T follicular helper cell (primary cell): ENCODE results near the gene CPE.
"Not testable (repeated sequence)": the region's sequence is repeated elsewhere in the genome, so short reads cannot be mapped to it uniquely, and the experiment has no call there.

Experiments used
- DNase-seq: peaks from one replicate; pipeline ENCODE4 v3.0.0-alpha.2; 2020; ENCODE audit warnings: low read depth

Gene CPE

DNA sequence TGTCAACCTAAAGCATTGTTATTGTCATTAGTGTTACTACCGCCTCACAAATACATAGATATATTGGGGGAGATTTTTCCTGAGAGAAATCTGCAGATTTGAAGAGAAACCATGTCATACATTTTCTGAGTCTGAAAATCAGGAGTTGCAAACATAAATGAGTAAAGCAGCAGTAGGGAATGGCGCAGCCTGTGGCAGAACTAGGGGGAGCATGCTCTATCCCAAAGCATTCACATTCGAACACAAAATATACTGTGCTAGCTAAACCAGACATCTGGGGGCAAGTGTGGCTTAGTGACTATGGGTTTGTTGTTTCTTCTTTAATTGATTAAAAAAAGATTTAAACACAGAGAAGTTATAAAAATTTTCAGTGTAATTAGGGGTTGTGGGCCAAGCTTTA is 83.2 kb downstream of the CPE start:
- DNase-seq: no peak

DNA sequence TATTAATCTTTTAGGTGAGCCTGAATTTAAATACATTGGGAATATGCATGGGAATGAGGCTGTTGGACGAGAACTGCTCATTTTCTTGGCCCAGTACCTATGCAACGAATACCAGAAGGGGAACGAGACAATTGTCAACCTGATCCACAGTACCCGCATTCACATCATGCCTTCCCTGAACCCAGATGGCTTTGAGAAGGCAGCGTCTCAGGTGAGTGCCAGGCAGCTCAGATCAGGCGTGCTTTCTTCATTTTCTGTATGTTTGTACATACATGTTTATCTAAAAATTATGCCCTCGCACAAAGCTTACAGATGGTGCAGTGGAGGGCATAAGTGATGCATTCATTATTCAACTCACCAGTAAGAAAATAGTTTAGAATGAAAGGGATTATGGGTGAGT is 85.6 kb downstream of the CPE start:
- DNase-seq: no peak

DNA sequence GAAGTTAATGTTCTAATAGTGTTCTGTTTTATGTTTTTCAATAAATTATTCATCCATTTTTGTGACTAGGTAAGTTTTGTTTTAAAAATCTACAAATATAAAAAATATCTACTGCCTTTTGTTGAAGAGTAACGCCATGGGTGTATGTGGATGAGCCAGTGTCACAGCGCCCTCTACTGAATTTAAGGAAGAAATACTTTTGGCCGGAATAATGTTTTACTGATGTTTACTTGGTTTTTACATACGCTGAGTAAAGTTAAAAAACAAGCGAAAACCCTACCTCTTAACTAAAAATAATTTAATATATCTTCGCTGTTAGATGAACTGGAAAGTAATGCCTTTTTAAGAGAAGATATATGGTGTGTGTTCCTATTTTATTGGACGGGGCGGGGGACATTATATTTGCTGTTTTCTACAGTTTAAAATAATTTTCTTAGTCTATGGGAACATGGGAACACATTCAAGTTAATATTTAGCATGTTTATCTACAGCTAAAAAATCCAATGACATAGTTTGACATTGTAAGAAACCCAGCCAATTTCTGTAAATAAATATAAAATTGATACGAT is 86.1 kb downstream of the CPE start:
- DNase-seq: no peak

DNA sequence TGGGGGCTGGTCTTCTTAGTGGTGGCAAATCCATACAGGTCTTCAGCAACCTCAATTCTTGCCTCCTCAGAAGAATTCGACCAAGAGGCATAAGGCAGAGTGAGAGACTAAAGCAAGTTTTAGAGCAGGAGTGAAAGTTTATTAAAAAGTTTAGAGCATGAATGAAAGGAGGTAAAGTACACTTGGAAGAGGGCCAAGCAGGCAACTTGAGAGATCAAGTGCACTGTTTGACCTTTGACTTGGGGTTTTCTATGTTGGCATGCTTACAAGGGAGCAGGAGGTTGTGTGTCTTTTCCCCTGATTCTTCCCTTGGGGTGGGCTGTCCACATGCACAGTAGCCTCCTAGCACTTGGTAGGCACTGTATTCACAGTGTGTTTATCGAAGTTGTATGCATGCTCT is 91.2 kb downstream of the CPE start:
- DNase-seq: no peak

DNA sequence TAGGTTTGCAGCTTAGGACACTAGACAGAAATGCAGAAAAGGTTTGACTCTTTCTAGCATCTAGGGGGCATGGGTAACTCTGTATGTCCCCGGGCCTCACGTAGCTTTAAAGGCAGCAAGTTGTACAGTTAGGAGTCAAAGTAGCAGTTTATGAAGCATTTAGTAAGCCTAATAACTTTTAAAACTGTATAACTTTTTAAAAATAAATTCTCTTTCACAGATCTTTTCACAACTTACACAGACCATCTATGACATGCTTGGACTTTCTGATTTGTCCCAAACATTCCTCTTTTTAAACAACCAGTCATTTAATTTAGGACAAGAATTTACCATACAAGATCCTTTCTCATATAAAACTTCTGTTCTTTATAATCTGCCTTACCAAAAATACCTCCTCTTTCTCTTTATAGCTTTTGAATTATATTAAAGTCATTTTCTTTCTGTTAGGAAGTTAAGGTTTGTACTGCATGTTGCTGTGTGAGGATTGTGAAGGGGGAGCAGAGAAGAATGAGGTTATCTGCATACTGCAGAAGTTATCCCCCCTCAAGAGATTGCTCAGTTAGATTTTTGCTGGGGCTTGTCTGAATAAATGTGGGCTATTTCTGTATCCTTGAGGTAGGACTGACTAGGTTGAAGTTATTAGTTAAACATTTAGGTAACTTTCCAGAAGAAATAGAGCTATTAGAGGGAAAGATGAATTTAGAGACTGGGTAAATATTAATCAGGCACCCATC is 94.3 kb downstream of the CPE start:
- DNase-seq: no peak

DNA sequence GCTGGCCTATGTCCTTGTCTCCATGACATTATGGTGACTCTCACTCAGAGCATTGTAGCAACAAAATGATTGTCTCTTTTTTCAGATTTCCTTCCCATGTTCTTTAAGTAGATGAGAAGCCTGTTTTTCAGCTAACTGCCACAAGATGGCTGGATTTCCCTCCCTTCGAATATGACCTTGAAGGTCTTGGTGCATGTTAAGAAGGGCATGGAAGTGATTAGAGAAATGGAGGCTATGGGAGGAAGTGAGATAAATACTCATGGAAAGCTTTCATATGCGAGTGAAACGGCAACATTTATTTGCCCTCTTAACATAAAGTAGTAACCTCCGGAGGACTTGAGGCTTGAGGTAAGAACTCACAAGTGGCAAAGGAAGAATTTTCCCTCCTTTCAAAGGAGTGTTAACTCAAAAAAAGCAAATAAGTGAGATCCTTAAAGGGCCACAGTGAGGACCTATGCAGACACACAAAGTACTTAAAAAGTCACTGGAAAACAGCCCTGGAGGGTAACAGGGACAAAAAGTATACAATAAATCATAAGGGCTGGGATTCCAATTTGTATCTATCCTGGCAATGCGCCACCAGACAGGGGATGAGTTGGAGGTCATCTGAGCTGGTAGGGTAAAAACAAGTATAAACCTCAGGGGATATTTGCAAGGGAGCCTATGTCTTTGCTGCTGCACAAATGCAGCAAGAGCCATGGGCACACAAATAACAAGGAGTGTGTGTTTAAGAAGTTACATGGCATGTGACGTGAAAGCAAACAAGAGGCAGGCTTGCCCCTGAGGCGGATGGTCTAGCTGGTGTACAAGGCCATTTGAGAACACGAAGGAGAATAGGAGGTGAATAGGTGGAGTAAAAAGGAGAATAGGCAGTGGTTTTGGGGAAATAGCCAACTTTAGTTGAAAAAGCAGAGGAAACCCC is 96.2 kb downstream of the CPE start:
- DNase-seq: no peak

DNA sequence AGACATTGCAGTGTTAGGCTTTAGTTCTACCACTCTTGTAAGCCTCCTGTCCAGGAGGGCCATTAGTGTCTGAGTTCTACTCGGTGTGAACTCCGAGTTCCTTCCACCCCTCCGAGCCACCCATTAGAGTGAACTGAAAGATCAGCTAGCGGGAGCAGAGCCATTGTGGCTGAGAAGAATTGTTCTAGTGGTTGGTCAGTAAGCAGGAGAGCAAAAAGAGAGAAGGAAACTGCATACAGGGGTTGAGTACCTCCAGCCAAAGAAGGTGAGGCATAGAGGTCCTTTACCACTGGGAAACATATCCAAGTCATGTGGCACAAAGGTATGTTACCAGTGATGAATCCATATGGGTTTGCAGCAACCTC is 96.9 kb downstream of the CPE start:
- no peak for DNase-seq

DNA sequence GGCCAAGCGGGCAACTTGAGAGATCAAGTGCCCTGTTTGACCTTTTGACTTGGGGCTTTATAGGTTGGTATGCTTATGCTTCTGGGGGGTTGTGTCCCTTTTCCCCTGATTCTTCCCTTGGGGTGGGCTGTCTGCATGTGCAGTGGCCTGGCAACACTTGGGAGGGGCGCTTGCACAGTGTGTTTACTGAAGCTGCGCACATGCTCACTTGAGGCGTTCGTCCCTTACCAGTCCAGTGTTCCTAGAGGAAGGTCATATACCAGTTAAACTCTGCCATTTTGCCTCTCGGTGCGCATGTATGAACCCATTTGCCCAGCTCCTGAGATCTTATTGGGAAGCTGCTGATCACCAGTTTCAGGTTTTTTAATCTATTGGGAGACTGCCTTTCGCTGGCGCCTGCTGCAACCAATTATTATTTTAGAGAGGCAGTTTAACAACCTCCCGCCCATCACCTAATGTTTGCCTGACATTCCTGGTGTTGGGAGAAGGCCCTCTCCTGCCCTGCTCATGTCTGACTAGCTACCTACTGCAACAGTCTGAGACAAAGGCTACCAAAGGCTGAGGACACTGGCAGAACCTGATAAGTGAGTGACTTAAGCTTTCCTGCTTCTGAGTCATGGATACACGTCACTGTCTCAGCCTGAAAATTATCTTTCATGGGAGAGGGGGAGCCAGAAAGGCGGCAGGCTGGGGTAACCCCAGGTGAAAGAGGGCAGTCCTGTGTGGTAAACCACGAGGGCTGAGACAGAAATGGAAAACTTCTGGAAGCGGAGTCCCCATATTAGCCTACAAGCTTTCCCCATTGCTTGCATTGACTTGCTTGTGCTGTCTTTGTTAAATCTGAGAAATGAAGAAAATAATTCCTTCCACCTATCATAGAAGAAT is 97.6 kb downstream of the CPE start:
- DNase-seq: no peak

DNA sequence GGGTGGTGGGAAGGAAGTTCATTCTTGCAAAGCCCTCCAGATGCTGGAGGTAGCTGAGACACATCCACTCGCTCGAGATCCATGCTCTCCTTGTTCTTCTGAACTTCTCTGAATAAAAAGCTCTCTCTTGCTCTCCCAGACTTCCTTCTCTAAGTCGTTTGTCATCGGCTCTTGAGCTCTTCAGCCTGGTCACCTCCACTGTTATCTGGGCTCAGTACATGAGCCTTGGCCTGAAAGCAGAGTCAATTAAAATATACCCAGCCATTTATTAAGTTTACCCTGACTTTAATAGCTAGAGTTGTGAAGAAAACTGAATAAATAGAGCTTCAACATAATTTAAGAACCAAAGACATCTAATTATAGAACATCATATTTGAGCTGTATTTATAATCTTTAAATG is 99.0 kb downstream of the CPE start:
- DNase-seq: no peak

DNA sequence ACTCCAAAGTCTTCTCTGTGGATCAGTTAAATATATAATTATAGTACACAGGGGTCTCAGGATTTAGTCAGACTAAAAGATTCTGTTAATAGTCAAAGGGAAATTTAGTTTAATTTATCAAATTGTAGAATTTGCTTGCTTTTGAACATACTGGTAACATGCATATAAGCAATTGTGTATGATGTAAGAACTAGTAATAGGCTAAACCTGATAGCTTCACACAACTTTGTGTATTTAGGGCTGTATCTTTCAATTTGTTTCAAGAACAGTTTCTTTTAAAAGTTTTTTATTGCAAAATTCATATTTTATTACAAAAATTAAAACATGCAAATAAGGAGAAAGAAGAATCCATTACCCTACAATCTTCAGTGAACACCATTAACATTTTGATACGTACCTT is 99.5 kb downstream of the CPE start:
- no peak for DNase-seq

DNA sequence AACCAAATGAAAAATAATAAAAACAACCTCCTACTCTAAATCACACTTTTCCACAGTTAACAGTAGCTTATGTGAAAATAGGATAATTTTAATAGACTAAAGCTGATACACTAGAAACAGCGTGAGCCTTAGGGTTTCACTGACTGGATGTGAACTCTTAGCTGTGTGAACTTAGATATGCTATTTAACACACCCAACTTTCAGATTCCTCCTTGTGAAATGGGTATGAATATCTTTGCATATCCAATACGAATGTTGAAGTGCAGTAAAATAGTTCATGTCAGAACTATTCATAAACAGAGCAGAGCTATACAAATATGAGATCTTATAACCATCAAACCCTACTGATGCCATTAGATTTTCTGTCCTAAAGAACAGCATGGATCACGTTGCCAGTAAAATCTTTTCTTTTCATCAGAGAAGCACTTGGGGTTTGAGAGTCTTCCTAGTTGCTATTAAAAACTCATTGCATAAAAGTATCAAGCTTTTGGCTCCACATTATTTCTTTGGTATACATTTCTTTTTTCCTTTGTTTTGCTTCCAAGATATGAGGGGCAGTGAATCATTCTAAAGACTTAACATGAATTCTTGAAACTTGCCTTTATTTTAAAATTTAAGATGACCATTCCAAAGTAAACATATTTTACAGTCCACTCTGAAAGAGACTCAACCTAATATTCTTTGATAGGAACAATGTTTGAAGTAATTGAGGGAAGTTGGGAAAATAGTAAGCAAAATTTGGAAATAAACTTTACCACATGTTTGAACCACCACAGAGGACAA is 102.4 kb downstream of the CPE start:
- no peak for DNase-seq

DNA sequence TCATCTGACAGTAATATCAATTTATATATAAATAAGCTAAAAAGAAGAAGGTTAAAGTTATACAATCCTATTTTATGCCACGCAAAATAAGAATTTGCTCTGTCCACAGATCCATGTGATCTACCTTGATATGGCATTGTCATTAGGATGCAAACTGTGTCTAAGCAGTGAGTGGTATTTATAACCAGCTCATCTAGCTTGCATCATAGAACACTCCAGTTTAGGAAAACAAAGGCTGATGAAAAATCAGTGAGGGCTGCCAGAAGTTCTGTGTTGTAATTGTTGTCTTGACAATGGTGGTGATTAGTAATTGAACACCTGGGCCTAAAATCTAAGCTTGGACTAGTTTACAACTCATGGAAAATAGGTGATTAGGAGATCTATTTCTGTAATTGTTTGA is 111.0 kb downstream of the CPE start:
- no peak for DNase-seq

DNA sequence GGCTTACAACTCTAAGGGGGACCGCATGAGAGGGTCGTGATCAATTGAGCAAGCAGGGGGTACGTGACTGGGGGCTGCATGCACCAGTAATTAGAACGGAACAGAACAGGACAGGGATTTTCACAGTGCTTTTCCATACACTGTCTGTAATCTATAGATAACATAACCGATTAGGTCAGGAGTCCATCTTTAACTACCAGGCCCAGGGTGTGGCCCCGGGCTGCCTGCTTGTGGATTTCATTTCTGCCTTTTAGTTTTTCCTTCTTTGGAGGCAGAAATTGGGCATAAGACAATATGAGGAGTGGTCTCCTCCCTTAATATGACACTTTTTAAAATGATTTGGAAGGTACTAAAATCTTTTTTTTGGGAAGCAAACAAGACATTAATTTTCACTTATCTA is 113.8 kb downstream of the CPE start:
- not testable (repeated sequence) for DNase-seq

DNA sequence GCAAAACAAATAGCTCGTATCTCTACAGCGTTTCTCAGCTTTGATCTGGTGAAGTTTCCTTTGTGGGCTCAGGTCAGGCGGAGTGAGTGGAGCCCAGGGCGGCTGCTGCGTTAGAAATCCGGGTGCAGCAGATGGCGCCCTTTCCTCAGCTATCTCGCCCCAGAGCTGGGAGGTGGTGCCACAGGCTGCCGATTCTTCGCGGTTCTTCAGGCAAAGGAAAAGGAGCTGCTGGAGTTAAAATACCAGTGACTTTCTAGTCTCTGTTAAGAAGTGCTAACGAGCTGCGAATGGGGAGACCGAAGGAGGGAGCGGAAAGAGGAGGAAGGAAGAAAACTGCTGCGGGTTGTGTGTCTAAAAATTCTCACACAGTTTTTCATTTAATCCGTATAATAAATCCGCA is 114.6 kb downstream of the CPE start:
- DNase-seq: peak; percentile 42

DNA sequence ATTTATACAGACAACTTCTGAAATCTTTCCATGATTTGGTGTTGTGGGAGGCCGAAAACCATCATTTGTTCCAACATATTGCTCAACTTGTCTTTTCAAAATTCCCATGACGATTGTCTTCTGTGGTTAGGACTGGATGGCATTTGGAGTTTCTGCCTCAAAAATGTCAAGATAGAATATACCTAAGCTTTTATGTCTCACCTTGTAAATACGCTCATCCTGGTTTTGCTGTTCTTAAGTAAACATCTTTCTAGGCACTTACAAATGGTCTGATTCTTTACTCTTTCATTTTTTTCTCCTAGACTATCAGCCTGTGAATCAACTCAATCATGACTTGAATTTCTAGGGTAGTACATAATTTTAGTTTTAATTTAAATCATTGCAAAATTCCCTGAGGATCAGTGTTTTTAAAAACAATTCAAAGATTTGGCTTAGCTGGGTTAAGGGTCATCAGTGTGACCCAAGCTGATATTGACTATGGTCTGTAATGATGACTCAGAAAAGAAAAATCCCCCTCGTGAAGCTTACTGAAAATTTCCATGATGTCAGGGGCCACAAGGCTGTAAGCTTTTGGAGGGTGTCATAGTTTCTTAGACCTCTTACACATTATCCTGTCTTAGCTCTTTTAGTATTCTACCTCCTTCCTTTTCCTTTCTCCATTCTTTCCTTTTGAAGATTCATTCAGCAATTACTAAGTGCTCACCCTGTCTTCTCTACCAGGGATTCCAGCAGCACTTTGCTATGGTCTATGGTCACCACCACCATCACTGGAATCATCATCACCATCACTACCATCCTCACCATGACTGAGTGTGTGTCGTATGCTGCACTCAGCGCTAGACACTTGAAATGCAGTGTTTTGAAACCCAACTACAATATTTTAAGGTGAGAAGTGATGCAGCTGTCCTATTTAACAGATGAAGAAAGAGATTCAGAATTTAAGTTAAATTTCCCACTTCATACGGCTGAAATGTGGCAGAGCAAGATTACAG is 124.4 kb downstream of the CPE start:
- DNase-seq: no peak

DNA sequence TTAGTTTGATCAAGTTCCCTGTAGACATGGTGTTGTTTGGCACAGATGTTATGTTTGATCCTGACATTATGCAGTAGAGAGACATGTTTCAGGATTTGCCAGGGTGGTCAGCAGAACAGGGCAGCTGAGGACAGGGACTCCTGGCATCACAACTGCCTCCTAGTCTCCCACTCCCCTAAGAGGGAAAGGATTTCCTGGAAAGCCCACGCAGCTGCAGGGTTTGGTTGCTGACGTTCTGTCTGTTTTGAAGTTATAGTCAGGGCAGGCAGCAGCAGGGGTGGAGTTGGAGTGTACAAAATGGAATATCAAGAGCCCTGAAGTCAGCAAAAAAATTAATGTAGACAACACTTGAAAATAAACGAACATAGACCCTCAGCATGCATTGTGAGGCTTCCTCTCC is 125.4 kb downstream of the CPE start:
- no peak for DNase-seq

DNA sequence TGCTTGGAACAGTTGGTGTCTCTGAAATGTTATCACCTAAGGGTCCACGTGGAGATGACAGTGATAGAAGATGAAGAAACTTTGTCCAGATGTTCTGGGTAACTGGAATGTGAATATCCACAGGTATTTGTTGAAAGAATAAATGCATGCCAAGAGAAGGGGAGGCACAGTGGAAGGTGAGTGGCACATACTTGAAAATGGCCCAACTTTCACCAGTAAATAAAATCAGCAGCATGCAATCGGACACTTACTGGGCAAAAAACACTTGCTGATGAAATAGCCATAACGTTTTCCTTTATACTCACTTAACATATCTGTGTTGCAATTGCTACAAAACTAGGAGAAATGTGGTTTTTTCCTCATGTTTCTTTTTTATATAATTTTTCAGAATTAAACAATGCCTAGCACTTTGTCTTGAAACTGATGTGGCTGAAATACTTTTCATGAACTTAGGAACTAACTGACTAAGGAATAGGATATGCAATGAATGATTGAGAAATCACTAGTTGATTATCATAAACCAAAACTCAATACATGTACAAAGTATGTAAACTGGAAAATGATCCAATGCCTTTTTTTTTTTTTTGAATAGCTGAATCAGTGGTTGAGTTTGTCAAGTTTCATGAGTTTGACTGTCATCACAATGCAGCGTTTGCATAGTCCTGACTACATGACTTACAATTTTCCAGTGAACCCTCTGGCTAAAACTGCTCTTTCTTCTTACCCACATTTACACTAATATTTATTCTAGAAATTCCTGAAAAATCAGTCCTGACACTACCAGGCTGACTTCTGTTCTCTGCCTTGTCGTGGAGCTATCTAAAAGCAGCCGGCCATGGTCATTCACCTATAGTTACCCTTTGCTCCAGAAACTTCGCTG is 127.4 kb downstream of the CPE start:
- no peak for DNase-seq

DNA sequence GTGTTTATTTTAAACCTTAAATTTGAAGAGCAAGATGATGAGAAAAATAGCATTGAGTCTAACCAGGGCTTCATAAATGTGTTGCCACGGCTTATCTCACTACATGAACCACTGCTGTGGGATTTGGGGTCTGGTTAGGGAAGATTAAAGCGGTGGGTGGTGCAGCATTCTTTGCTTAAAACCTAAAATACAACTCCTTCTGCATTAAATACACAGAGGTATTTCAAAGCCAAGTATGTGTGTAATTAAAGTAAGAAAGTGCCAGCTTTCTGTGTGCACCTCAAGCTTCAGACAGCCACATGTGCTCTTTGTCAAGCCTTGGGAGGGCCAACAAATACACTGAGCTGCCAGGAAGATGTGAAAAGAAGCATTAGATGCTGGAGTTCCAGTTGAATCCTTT is 128.0 kb downstream of the CPE start:
- DNase-seq: no peak

DNA sequence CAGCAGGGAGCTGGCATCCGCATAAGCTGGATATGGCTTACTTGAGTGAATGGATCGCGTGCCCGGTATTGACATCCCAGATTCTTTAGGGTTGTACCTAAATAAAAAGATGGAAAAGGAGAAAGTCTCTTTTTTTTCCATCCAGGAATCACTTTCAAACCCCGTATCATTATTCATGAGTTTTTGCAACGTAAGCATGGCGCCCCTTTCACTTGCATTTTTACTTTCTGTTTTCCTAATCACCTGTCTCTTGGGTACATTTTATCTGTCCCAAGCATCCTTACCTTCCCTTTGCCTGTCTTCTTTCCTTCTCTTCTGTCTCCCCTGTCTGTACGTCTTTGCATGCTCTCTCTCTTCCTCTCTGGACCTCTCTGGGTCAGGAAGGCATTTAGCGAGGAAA is 128.6 kb downstream of the CPE start:
- no peak for DNase-seq
